ENCODE data around the gene WRAP53. TPM values are rescaled to one million over a fixed set of nuclear protein-coding genes. Genes with fewer than 3 reads are reported as not detected.

WRAP53 gene
- total RNA-seq, 2 experiments from 2014 or later, result 24.8 to 30.7 TPM

DNA sequence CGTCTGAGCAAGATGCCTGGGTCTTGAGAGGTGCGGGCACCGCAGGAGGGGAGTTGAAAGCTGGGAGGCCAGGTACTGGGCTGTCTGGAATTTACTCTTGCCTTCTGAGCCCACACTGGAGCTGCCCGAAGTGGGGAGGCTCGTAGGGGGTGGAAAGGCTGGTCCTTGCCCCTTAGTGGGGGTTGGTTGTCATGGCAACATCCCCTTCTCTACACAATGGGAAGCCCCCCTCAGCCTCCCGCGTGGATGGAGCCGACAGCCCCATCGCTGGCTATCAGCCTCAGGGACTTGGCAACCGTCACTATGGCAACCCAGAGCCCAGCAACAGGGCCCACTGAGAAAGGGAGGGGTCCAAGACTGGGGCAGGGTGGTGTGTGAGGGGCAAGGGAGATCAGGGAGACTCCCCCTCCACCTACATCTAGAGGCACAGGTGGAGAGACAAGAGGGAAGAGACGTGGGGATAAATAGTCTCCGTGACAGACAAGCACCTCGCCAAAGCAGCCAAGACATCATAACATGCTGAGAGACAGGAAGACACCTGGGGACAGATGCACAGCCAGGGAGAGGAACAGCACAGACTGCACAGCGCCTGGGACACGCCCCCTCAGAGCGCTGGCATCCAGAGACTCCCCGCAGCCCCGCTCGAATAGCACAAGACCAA, 24.0 kb downstream of the WRAP53 start:
- POLR2A ChIA-PET, result no interaction called here
- CTCF ChIA-PET (ENCODE audit: unreplicated experiment), result interaction anchor here (0.6 kb wide), 1 partner anchor 153 kb away, joined by 3 read pairs; no protein-coding TSS in a partner anchor
- BruUV-seq (replicated peaks), result no TSS peak

DNA sequence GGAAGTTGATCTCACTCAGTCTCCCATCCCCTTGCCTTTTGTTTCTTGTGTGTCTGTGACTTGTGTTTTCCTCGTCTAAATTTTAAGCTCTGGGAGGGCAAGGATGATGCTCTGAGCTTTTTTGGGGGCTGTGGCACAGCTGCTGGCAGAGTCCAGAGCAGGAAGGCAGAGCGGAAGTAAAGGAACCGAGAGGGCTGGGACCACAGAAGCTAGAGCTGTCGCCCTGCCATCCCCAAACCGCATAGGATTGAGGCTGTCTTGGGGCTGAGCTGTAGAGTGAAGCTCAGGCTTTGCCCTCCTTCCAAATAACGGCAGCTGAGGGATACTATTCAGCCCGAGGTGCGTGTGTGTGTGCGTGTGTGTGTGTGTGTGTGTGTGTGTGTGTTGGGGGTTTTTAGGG, 25.5 kb downstream of the WRAP53 start:
- H3K4me2 ChIP-seq (ENCODE audit: low read length), result no peak overlapping the region
- no peaks in the 10 kb centered on the region for H3K36me3 ChIP-seq (ENCODE audit: insufficient read depth, low read length)
- no peak overlapping the region for H3K27ac ChIP-seq (ENCODE audit: low read depth, low read length, poor library complexity, severe bottlenecking)
- H4K20me1 ChIP-seq (ENCODE audit: insufficient read depth, low read length), result no peaks in the 10 kb centered on the region
- H3K9me3 ChIP-seq (ENCODE audit: low read length), result no peaks in the 10 kb centered on the region
- H3K4me3 ChIP-seq (ENCODE audit: low read depth, low read length, poor library complexity, severe bottlenecking), result no peak overlapping the region
- no peak for DNase-seq (ENCODE audit: low spot score)
- intact Hi-C loops (cut with micrococcal nuclease; ENCODE audit: unreplicated experiment), result no loop called here
- H2AFZ ChIP-seq (ENCODE audit: low read length), result no peak overlapping the region
- no TSS peak for BruUV-seq (replicated peaks)
- H3K9me2 ChIP-seq (ENCODE audit: insufficient read depth, low read length), result 0 out of 2 replicates have a peak, but pooled peaks cover 4% of the 10 kb centered on the region
- H3K79me2 ChIP-seq (ENCODE audit: insufficient read depth, low read depth, low read length), result no peaks in the 10 kb centered on the region
- H3K4me1 ChIP-seq (ENCODE audit: insufficient read depth, low read length, poor library complexity, severe bottlenecking), result peaks cover 10% of the 10 kb centered on the region
- ChIA-PET POLR2A (no interaction called here), CTCF (ENCODE audit: unreplicated experiment) (no interaction called here)
- TF ChIP-seq, protein P1, sequence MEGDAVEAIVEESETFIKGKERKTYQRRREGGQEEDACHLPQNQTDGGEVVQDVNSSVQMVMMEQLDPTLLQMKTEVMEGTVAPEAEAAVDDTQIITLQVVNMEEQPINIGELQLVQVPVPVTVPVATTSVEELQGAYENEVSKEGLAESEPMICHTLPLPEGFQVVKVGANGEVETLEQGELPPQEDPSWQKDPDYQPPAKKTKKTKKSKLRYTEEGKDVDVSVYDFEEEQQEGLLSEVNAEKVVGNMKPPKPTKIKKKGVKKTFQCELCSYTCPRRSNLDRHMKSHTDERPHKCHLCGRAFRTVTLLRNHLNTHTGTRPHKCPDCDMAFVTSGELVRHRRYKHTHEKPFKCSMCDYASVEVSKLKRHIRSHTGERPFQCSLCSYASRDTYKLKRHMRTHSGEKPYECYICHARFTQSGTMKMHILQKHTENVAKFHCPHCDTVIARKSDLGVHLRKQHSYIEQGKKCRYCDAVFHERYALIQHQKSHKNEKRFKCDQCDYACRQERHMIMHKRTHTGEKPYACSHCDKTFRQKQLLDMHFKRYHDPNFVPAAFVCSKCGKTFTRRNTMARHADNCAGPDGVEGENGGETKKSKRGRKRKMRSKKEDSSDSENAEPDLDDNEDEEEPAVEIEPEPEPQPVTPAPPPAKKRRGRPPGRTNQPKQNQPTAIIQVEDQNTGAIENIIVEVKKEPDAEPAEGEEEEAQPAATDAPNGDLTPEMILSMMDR (conservative IDR thresholded peaks at IDR 0.05; ENCODE audit: low read length), result no peak
- no peak for TF ChIP-seq EZH2phosphoT487 (IDR thresholded peaks at IDR 0.05; ENCODE audit: borderline replicate concordance, low read depth, low read length)

More for the DNA sequence above, 24.0 kb downstream of the WRAP53 start:
- intact Hi-C loops (cut with micrococcal nuclease; ENCODE audit: unreplicated experiment), result no loop called here
- H3K4me2 ChIP-seq (ENCODE audit: low read length), result no peak overlapping the region
- 0 out of 2 replicates have a peak, but pooled peaks cover 4% of the 10 kb centered on the region for H3K9me2 ChIP-seq (ENCODE audit: insufficient read depth, low read length)
- DNase-seq (ENCODE audit: low spot score), result peak; percentile 23
- H4K20me1 ChIP-seq (ENCODE audit: insufficient read depth, low read length), result no peaks in the 10 kb centered on the region
- peaks cover 10% of the 10 kb centered on the region for H3K4me1 ChIP-seq (ENCODE audit: insufficient read depth, low read length, poor library complexity, severe bottlenecking)
- TF ChIP-seq EZH2phosphoT487 (IDR thresholded peaks at IDR 0.05; ENCODE audit: borderline replicate concordance, low read depth, low read length), result no peak
- TF ChIP-seq, protein P1 (conservative IDR thresholded peaks at IDR 0.05; ENCODE audit: low read length), result no peak
- H3K36me3 ChIP-seq (ENCODE audit: insufficient read depth, low read length), result no peaks in the 10 kb centered on the region
- H3K4me3 ChIP-seq (ENCODE audit: low read depth, low read length, poor library complexity, severe bottlenecking), result no peak overlapping the region
- no peaks in the 10 kb centered on the region for H3K79me2 ChIP-seq (ENCODE audit: insufficient read depth, low read depth, low read length)
- no peaks in the 10 kb centered on the region for H3K9me3 ChIP-seq (ENCODE audit: low read length)
- H2AFZ ChIP-seq (ENCODE audit: low read length), result no peak overlapping the region
- no peak overlapping the region for H3K27ac ChIP-seq (ENCODE audit: low read depth, low read length, poor library complexity, severe bottlenecking)
